ENCODE results near the gene RIMOC1.

GRCh38 chr5:41924872-41925554 is 20.9 kb downstream of the RIMOC1 start, which contains the start of gene FBXO4:
- TF ChIP-seq CTCF (conservative IDR thresholded peaks at IDR 0.05 in 1 of 2, IDR thresholded peaks at IDR 0.05 in 1 of 2; ENCODE audit: low read depth in 1 of 2, low read length in 2 of 2) = peak; percentile 50 to 63
- no peak for TF ChIP-seq EZH2 (IDR thresholded peaks at IDR 0.05; ENCODE audit: low read length, missing control alignments)
